ENCODE measurements around the gene PID1.

DNA sequence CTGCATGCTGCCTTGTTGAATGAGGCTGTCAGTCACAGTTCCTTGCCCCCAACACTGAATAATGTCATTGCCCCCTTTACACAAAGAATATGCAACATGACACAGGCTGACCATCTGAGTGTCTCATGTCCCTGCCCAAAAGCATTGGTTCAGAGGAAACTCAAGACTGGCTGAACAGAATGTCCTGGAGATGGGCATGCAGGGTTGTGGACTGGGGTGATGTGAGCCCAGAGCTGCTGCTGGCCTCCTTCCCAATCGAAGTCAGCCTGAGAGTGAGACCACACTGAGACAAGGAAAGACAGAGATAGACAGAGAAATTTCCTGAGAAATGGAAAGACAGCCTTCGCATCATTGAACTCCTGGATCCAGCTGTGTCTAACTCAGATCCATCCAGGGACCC is 110.1 kb downstream of the PID1 start:
- TF ChIP-seq CTCF (IDR thresholded peaks at IDR 0.05) (no peak), EZH2 (IDR thresholded peaks at IDR 0.05) (no peak), EZH2phosphoT487 (IDR thresholded peaks at IDR 0.05) (no peak)

All from neural progenitor cell (in vitro differentiated cells).